Pancreas (tissue), 10 donors: Measurements from ENCODE around the gene CRX. TPM values are rescaled to one million over a fixed set of nuclear protein-coding genes. Genes with fewer than 3 reads are reported as not detected.

Source experiments
- ATAC-seq, 4 donors: fragments of 200-7000 bp; cut with Tn5 transposase; one replicate each; pipeline versions ENCODE4 v1.8.0 to v1.9.1; 2020; ENCODE audit warnings: mild to moderate bottlenecking in 4 of 4, moderate library complexity in 4 of 4
- DNase-seq, 6 donors: peaks; one replicate each; pipeline ENCODE4 v3.0.0-alpha.2; 2020
- FAIRE-seq: peaks from 2 replicates; lab custom pipeline; 2012; peaks lifted over from hg19 to GRCh38; lab: Jason Lieb, UNC
- H3K27ac ChIP-seq, 4 donors: fragments of 200-600 bp; sonication (generic); 1 replicate in 3 of 4; 2 replicates in 1 of 4; pipeline versions ENCODE4 v1.5.0 to v1.8.0; 2020
- H3K27me3 ChIP-seq, 4 donors: fragments of 200-600 bp; one replicate each; pipeline ENCODE4 v1.8.0; 2021
- H3K36me3 ChIP-seq, 3 donors: fragments of 200-600 bp; sonication (generic) in 1 of 3; one replicate each; pipeline versions ENCODE4 v1.5.0 to v1.8.0; 2020 to 2021
- H3K4me1 ChIP-seq, 3 donors: fragments of 200-600 bp; one replicate each; pipeline ENCODE4 v1.8.0; 2021
- H3K4me3 ChIP-seq, 4 donors: fragments of 200-600 bp; sonication (generic) in 2 of 4; one replicate each; pipeline versions ENCODE4 v1.5.0 to v1.8.0; 2020 to 2021
- H3K9me3 ChIP-seq, 4 donors: fragments of 200-600 bp; one replicate each; pipeline ENCODE4 v1.8.0; 2021
- WGBS, 2 donors: extraction: QIAGEN DNeasy Blood & Tissue Kit; methylation state at CpG; one replicate each; pipeline ENCODE4 v1.1.7; 2013; 5-methylcytosine and 5-hydroxymethylcytosine counted together
- intact Hi-C, 3 donors: fragments of 100-400 bp; cut with DNase I; formaldehyde crosslinking; loops; one replicate each; pipeline versions ENCODE4 v1.11.1 to v1.14.2; 2022
- polyA plus RNA-seq, 2 donors: library from polyadenylated mRNA; stranded (reverse); fragments of 200-250 nt; gene quantifications; one replicate each; pipeline ENCODE4 v1.2.3, GENCODE V29; 2013
- total RNA-seq, 6 donors: library from RNA; stranded (reverse); fragmentation: NEBNext Ultra II Directional in 4 of 6; extraction: Animal tissue kit (Norgen Biotek cat#: 25700) in 4 of 6; gene quantifications; one replicate each; pipeline versions ENCODE4 v1.2.1 to v1.2.4, GENCODE V29; 2021 to 2023
- TF ChIP-seq, protein P1 (sequence below), 4 donors: fragments of 200-600 bp; sonication (generic) in 3 of 4; IDR thresholded peaks; one replicate each; pipeline versions ENCODE4 v1.5.0 to v1.8.0; 2021; ENCODE audit warnings: antibody characterized with exemption in 4 of 4
- donor health status: healthy with polysubstance abuse.
- donor health status: DM: no; HTN: no; CAD: no; lungs with moderate emphysema.
- donor health status: DM: no; HTN: no; CAD: no.
- donor health status: control.
- donor health status: control.
- donor health status: Bipolar disorder and iron deficiency.
- donor health status: DM: yes; HTN: yes; CAD: no.
- donor health status: DM: no; HTN: no; CAD: no.
- donor health status: DM: no; HTN: no; CAD: no.
- donor health status: DM: yes; HTN: yes; CAD: no.

CRX gene
- total and polyA plus RNA-seq, 8 donors: not detected

DNA sequence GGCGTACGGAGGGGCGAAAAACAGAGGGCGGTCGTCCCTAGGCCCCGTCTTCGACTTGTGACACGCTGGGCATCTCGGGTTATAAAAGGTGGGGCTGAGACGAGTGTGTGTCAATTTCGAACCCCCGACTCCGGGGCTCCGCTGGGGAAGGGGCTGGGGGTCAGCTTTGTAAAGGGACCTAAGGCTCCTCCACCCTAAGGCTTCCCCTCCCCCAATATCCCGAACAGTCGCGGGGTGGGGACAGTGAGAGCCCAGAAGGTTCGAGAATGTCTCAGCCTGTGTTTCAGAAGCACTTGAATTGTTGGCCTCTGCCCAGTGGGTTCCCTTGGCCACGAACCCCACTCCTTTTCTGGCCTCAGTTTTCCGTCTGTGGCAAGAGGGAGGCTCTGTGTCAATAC is 42.8 kb upstream of the CRX start:
- H3K27me3 ChIP-seq: no peaks in the 10 kb centered on the region
- DNase-seq (peak in 2 of 6 donors; percentile 65 to 66), ATAC-seq (peak; percentile 23 to 65 (median 44)), FAIRE-seq (no peak)
- no peaks in the 10 kb centered on the region for H3K36me3 ChIP-seq
- TF ChIP-seq, protein P1, sequence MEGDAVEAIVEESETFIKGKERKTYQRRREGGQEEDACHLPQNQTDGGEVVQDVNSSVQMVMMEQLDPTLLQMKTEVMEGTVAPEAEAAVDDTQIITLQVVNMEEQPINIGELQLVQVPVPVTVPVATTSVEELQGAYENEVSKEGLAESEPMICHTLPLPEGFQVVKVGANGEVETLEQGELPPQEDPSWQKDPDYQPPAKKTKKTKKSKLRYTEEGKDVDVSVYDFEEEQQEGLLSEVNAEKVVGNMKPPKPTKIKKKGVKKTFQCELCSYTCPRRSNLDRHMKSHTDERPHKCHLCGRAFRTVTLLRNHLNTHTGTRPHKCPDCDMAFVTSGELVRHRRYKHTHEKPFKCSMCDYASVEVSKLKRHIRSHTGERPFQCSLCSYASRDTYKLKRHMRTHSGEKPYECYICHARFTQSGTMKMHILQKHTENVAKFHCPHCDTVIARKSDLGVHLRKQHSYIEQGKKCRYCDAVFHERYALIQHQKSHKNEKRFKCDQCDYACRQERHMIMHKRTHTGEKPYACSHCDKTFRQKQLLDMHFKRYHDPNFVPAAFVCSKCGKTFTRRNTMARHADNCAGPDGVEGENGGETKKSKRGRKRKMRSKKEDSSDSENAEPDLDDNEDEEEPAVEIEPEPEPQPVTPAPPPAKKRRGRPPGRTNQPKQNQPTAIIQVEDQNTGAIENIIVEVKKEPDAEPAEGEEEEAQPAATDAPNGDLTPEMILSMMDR (IDR thresholded peaks at IDR 0.05): no peak
- H3K9me3 ChIP-seq: no peaks in the 10 kb centered on the region
- peak overlapping the region; percentile 97 to 99 (median 98) for H3K27ac ChIP-seq
- WGBS, 2 donors: 0% methylated on average over 20 of the region's 20 CpGs
- peaks cover 0 to 23% (median 5%) of the 10 kb centered on the region in 3 donors for H3K4me1 ChIP-seq
- intact Hi-C loops: no loop called here
- peak overlapping the region; percentile 74 to 89 (median 83) for H3K4me3 ChIP-seq

DNA sequence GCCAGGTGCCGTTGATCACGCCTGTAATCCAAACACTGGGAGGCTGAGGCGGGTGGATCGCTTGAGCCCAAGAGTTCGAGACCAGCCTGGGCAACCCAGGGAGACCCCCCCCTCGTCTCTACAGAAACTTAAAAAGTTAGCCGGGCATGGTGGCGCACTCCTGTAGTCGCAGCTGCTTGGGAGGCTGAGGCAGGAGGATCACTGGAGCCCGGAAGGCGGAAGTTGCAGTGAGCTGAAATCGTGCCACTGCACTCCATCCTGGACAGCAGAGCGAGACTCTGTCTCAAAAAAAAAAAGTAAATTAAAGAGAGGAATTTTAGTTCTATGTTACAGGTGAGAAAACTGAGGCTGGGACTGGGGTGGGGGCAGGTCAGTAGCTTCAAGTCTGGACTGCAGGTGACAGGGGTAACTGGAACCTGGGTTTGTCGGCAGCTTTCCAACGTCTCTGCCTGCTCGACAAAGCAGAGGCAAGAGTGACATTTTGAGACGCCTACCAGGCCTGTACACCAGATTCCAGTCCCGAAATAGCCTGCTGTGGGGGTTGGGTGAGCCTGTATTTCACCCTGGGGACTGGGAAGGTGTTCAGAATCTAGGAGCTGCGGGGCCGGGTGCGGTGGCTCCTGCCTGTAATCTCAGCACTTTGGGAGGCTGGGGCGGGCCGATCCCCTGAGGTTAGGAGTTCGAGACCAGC is 42.1 kb upstream of the CRX start:
- H3K9me3 ChIP-seq: no peaks in the 10 kb centered on the region
- FAIRE-seq (no peak), ATAC-seq (peak in 2 of 4 donors; percentile 20 to 28), DNase-seq (peak in 4 of 6 donors; percentile 38 to 66 (median 48))
- TF ChIP-seq, protein P1 (IDR thresholded peaks at IDR 0.05): no peak
- peaks cover 0 to 23% (median 5%) of the 10 kb centered on the region in 3 donors for H3K4me1 ChIP-seq
- H3K36me3 ChIP-seq: no peaks in the 10 kb centered on the region
- WGBS, 2 donors: 31 to 32% methylated on average over 24 of the region's 24 CpGs
- no peaks in the 10 kb centered on the region for H3K27me3 ChIP-seq
- H3K27ac ChIP-seq: peak overlapping the region in 2 of 4 donors; percentile 98
- peak overlapping the region; percentile 74 to 89 (median 83) for H3K4me3 ChIP-seq
- intact Hi-C loops: loop anchor here in 2 of 3 donors (10.0 kb wide), 1 partner anchor 65 kb away; the partner anchor contains the start of gene EHD2 (in 2 of the 2)

DNA sequence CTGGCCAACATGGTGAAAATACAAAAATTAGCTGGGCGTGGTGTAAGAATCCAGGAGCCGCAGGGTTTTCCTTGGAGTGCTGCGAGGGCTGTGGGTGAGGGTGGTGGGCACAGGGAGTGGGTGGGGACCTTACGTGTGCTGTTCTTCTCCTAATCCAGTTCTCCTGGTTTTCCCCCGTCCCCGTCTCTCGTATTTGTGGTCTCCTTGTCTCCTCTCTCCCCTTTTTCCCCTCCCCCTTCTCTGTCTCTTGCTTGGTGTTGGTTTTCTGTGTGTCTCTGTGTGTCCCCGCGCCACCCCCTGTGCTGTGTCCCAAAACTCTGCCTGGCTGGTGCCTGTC is 41.6 kb upstream of the CRX start:
- no peak for ATAC-seq
- Histone ChIP-seq H3K27me3 (no peaks in the 10 kb centered on the region), H3K4me1 (peaks cover 0 to 23% (median 5%) of the 10 kb centered on the region in 3 donors), H3K27ac (peak overlapping the region in 2 of 4 donors; percentile 98), H3K9me3 (no peaks in the 10 kb centered on the region), H3K4me3 (peak overlapping the region in 2 of 4 donors; percentile 79 to 87), H3K36me3 (peaks cover 0 to 1% (median 0%) of the 10 kb centered on the region in 3 donors)
- no peak for DNase-seq
- TF ChIP-seq, protein P1 (IDR thresholded peaks at IDR 0.05): no peak
- FAIRE-seq: no peak
- intact Hi-C loops: loop anchor here in 2 of 3 donors (10.0 kb wide), 1 partner anchor 65 kb away; the partner anchor contains the start of gene EHD2 (in 2 of the 2)
- 73 to 83% methylated on average over 9 of the region's 9 CpGs for WGBS, 2 donors

DNA sequence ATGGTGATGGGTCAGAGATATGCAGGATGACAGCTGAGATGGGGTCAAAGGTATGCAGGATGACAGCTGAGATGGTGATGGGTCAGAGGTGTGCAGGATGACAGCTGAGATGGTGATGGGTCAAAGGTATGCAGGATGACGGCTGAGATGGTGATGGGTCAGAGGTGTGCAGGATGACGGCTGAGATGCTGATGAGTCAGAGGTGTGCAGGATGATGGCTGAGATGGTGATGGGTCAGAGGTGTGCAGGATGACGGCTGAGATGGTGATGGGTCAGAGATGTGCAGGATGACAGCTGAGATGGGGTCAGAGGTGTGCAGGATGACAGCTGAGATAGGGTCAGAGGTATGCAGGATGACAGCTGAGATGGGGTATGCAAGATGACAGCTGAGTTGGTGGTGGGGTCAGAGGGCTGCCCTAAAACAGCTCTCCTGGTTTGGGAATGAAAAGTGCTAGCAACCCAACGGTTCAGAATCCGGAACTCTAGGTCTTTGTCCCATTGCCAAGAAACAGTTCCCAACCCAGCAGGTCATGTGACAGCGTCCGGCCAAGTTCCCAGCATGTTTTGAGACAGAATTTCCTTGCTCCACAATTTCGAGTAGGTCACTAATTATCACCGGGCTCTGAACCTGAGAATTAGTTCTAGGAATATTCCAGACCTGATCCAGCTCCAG is 40.0 kb upstream of the CRX start:
- H3K27ac ChIP-seq: peak overlapping the region in 2 of 4 donors; percentile 25 to 37
- WGBS, 2 donors: 32 to 41% methylated on average over 9 of the region's 9 CpGs
- peaks cover 0 to 18% (median 5%) of the 10 kb centered on the region in 3 donors for H3K4me1 ChIP-seq
- FAIRE-seq: no peak
- H3K4me3 ChIP-seq: no peak overlapping the region
- no peaks in the 10 kb centered on the region for H3K9me3 ChIP-seq
- TF ChIP-seq, protein P1 (IDR thresholded peaks at IDR 0.05): no peak
- no peak for ATAC-seq
- intact Hi-C loops: loop anchor here in 2 of 3 donors (10.0 kb wide), 1 partner anchor 67 kb away; the partner anchor contains the start of gene EHD2 (in 2 of the 2)
- H3K36me3 ChIP-seq: peaks cover 0 to 8% (median 0%) of the 10 kb centered on the region in 3 donors
- peak in 1 of 6 donors; percentile 42 for DNase-seq
- no peaks in the 10 kb centered on the region for H3K27me3 ChIP-seq
